ENCODE data around the gene LRRC37A. TPM values are rescaled to one million over a fixed set of nuclear protein-coding genes. Genes with fewer than 3 reads are reported as not detected.

LRRC37A gene
- total and polyA plus RNA-seq, 4 donors: 0.64 to 5.2 (median 1.9) TPM

GRCh38 chr17:46266656-46267544, 28.0 kb upstream of the LRRC37A start:
- H3K9me3 ChIP-seq (ENCODE audit: control insufficient read depth in 4 of 4, insufficient read depth in 3 of 4, low read length in 3 of 4): no peaks in the 10 kb centered on the region
- H3K4me3 ChIP-seq: peak overlapping the region; percentile 58
- H3K4me1 ChIP-seq (ENCODE audit: control insufficient read depth in 5 of 5, insufficient read depth in 5 of 5, low read length in 5 of 5): peaks cover 0 to 12% (median 3%) of the 10 kb centered on the region in 5 donors
- peak overlapping the region; percentile 89 to 97 for H3K27ac ChIP-seq (ENCODE audit: low read depth in 1 of 2, low read length in 1 of 2)
- peak overlapping the region; percentile 78 to 80 for H3K9ac ChIP-seq (ENCODE audit: insufficient read depth in 1 of 2, low read length in 2 of 2)
- H3K27me3 ChIP-seq (ENCODE audit: control insufficient read depth in 3 of 3, insufficient read depth in 3 of 3, low read length in 2 of 3): peaks cover 0 to 21% (median 5%) of the 10 kb centered on the region in 3 donors
- TF ChIP-seq CTCF (IDR thresholded peaks at IDR 0.05; ENCODE audit: control extremely low read depth, extremely low read depth): no peak
- peak; percentile 88 to 94 (median 93) for DNase-seq
- H3K36me3 ChIP-seq (ENCODE audit: control insufficient read depth in 4 of 4, insufficient read depth in 4 of 4, low read length in 4 of 4): no peaks in the 10 kb centered on the region
- WGBS, 2 donors: 0 to 1% methylated on average over 99 to 116 of the region's 116 CpGs
- ATAC-seq (ENCODE audit: insufficient read depth, low FRiP score): peak; percentile 95

- no peak for DNase-seq
- H3K9ac ChIP-seq (ENCODE audit: insufficient read depth in 1 of 2, low read length in 2 of 2): no peak overlapping the region
- WGBS, 2 donors: 67 to 81% methylated on average over 5 of the region's 5 CpGs
These were observed 24.9 kb upstream of the LRRC37A start for GRCh38 chr17:46270032-46270431.

GRCh38 chr17:46273541-46274236, 21.2 kb upstream of the LRRC37A start:
- H3K27me3 ChIP-seq (ENCODE audit: control insufficient read depth in 3 of 3, insufficient read depth in 3 of 3, low read length in 2 of 3): peaks cover 0 to 3% (median under 1%) of the 10 kb centered on the region in 3 donors
- no peak overlapping the region for H3K27ac ChIP-seq (ENCODE audit: low read depth in 1 of 2, low read length in 1 of 2)
- no peak overlapping the region for H3K9ac ChIP-seq (ENCODE audit: insufficient read depth in 1 of 2, low read length in 2 of 2)
- WGBS, 2 donors: 75 to 83% methylated on average over 6 of the region's 6 CpGs
- H3K36me3 ChIP-seq (ENCODE audit: control insufficient read depth in 4 of 4, insufficient read depth in 4 of 4, low read length in 4 of 4): no peaks in the 10 kb centered on the region
- no peak overlapping the region for H3K4me3 ChIP-seq
- H3K9me3 ChIP-seq (ENCODE audit: control insufficient read depth in 4 of 4, insufficient read depth in 3 of 4, low read length in 3 of 4): no peaks in the 10 kb centered on the region
- TF ChIP-seq CTCF (IDR thresholded peaks at IDR 0.05; ENCODE audit: control extremely low read depth, extremely low read depth): no peak
- DNase-seq (no peak), ATAC-seq (ENCODE audit: insufficient read depth, low FRiP score) (no peak)
- H3K4me1 ChIP-seq (ENCODE audit: control insufficient read depth in 5 of 5, insufficient read depth in 5 of 5, low read length in 5 of 5): peaks cover 0 to 4% (median 0%) of the 10 kb centered on the region in 5 donors

More at GRCh38 chr17:46270032-46270431, 24.9 kb upstream of the LRRC37A start:
- peaks cover 0 to 12% (median 5%) of the 10 kb centered on the region in 3 donors for H3K27me3 ChIP-seq (ENCODE audit: control insufficient read depth in 3 of 3, insufficient read depth in 3 of 3, low read length in 2 of 3)
- H3K36me3 ChIP-seq (ENCODE audit: control insufficient read depth in 4 of 4, insufficient read depth in 4 of 4, low read length in 4 of 4): no peaks in the 10 kb centered on the region
- ATAC-seq (ENCODE audit: insufficient read depth, low FRiP score): no peak
- no peak overlapping the region for H3K4me3 ChIP-seq
- H3K4me1 ChIP-seq (ENCODE audit: control insufficient read depth in 5 of 5, insufficient read depth in 5 of 5, low read length in 5 of 5): peaks cover 0 to 12% (median 3%) of the 10 kb centered on the region in 5 donors
- no peak overlapping the region for H3K27ac ChIP-seq (ENCODE audit: low read depth in 1 of 2, low read length in 1 of 2)
- H3K9me3 ChIP-seq (ENCODE audit: control insufficient read depth in 4 of 4, insufficient read depth in 3 of 4, low read length in 3 of 4): no peaks in the 10 kb centered on the region
- TF ChIP-seq CTCF (IDR thresholded peaks at IDR 0.05; ENCODE audit: control extremely low read depth, extremely low read depth): no peak

Data from lung (tissue), 12 donors.